NCI-H2107 treated with DMSO at 0.1 percent for 48 hours (cell line): ENCODE measurements around the gene LNX2.
A peak's percentile ranks its signal among the peaks of the same experiment; 100 is the strongest.
"Not testable (repeated sequence)": the region's sequence is repeated elsewhere in the genome, so short reads cannot be mapped to it uniquely, and the experiment has no call there.

ENCODE experiments used
- DNase-seq: peaks from one replicate; lab custom pipeline; 2025; ENCODE audit not compliant: unreplicated experiment; lab: John Stamatoyannopoulos, UW

LNX2 gene

GRCh38 chr13:27638001-27638400 lies 17.7 kb upstream of the LNX2 start:
- no peak for DNase-seq

- DNase-seq = no peak
Observed at GRCh38 chr13:27637289-27637626, 16.9 kb upstream of the LNX2 start.

GRCh38 chr13:27636589-27637288 lies 16.4 kb upstream of the LNX2 start:
- no peak for DNase-seq

- DNase-seq = no peak
Observed at GRCh38 chr13:27635266-27635665, 14.9 kb upstream of the LNX2 start.

GRCh38 chr13:27634791-27635190 lies 14.5 kb upstream of the LNX2 start:
- no peak for DNase-seq

GRCh38 chr13:27634231-27634630 lies 13.9 kb upstream of the LNX2 start:
- no peak for DNase-seq

GRCh38 chr13:27632648-27633047 lies 12.3 kb upstream of the LNX2 start:
- no peak for DNase-seq

- no peak for DNase-seq
Observed at GRCh38 chr13:27632214-27632613, 11.9 kb upstream of the LNX2 start.

- DNase-seq = no peak
Observed at GRCh38 chr13:27631665-27632064, 11.3 kb upstream of the LNX2 start.

- no peak for DNase-seq
Observed at GRCh38 chr13:27631156-27631555, 10.8 kb upstream of the LNX2 start.

GRCh38 chr13:27628766-27629165 lies 8.4 kb upstream of the LNX2 start:
- not testable (repeated sequence) for DNase-seq

- DNase-seq = no peak
Observed at GRCh38 chr13:27628081-27628480, 7.8 kb upstream of the LNX2 start.

GRCh38 chr13:27627380-27627779 lies 7.1 kb upstream of the LNX2 start:
- peak; percentile 63 for DNase-seq

GRCh38 chr13:27625839-27626238 lies 5.5 kb upstream of the LNX2 start:
- no peak for DNase-seq

- DNase-seq = no peak
Observed at GRCh38 chr13:27624071-27624470, 3.7 kb upstream of the LNX2 start.

GRCh38 chr13:27622881-27623280 lies 2.6 kb upstream of the LNX2 start:
- no peak for DNase-seq

GRCh38 chr13:27622102-27622820 lies 1.9 kb upstream of the LNX2 start:
- no peak for DNase-seq

GRCh38 chr13:27621366-27622101 lies 1.2 kb upstream of the LNX2 start, which contains the start of gene POLR1D:
Gene POLR1D, plus strand, starts transcription at chr13:27621892. Its CDS starts 92 bp downstream, at chr13:27621984.
- DNase-seq = peak; percentile 76

- peak; percentile 57 for DNase-seq
Observed at GRCh38 chr13:27621116-27621365, 712 bp upstream of the LNX2 start.

GRCh38 chr13:27619728-27620376 lies 477 bp downstream of the LNX2 start:
- DNase-seq = no peak

- no peak for DNase-seq
Observed at GRCh38 chr13:27619093-27619727, 1.1 kb downstream of the LNX2 start.
